GM12872 (cell line): ENCODE data around the gene INTS12.

Experiments used
- TF ChIP-seq, protein P1 (sequence below): IDR thresholded peaks from 3 replicates; pipeline ENCODE4 v1.5.1; 2011; ENCODE audit warnings: low read depth, mild to moderate bottlenecking, low read length, moderate library complexity; ENCODE audit not compliant: insufficient read depth

The INTS12 gene, protein sequence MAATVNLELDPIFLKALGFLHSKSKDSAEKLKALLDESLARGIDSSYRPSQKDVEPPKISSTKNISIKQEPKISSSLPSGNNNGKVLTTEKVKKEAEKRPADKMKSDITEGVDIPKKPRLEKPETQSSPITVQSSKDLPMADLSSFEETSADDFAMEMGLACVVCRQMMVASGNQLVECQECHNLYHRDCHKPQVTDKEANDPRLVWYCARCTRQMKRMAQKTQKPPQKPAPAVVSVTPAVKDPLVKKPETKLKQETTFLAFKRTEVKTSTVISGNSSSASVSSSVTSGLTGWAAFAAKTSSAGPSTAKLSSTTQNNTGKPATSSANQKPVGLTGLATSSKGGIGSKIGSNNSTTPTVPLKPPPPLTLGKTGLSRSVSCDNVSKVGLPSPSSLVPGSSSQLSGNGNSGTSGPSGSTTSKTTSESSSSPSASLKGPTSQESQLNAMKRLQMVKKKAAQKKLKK

DNA sequence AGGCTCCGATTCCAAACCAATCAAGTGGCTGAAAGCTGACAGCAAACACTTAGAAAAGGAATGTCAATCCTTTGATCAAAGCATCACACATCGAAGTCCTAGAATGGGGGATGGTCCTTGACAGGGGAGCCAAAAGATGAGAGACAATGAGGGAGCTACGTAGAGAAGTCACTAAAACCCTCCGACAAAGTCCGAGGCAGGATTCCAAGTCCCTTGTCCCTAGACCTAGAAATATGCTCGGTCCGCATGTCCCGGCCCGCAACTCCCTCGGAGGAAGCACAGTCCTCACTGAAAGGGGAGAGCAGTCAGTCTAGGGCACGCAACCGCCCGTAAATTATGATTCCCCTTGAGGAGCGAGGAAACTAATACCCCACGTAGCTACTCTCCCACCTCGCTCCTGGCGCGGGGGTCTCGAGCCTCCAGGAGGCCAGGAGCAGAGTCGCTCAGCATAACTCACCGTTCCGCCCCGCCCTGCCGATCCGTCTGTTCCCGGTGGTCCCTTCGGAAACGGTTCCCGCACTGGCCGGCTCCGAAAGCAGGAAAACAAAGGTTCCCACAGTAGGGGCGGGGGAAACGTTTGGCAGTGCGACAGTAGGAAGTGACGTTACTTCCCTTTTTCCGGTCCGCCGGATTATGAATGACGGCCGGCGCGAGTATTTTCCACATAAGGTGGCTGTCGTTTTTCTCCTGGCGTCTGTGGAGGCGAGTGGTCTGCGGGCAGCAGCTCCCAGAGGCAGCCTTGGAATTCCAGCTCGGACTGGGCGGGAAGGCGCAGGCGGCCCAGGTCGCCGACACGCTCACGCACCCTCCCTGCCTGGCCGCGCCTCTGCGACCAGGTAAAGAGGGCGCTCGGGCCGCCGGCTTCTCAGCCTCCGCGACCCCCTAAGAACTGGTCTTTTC lies at the start of gene INTS12, which contains the start of gene GSTCD:
TSS of gene INTS12 (minus strand) at position 509 of the 900 bp plus-strand sequence. CDS start 8,684 bp downstream, outside the sequence.
TSS of gene GSTCD (plus strand) at position 604 of the 900 bp plus-strand sequence. CDS start 8,830 bp downstream, outside the sequence.
- TF ChIP-seq, protein P1, sequence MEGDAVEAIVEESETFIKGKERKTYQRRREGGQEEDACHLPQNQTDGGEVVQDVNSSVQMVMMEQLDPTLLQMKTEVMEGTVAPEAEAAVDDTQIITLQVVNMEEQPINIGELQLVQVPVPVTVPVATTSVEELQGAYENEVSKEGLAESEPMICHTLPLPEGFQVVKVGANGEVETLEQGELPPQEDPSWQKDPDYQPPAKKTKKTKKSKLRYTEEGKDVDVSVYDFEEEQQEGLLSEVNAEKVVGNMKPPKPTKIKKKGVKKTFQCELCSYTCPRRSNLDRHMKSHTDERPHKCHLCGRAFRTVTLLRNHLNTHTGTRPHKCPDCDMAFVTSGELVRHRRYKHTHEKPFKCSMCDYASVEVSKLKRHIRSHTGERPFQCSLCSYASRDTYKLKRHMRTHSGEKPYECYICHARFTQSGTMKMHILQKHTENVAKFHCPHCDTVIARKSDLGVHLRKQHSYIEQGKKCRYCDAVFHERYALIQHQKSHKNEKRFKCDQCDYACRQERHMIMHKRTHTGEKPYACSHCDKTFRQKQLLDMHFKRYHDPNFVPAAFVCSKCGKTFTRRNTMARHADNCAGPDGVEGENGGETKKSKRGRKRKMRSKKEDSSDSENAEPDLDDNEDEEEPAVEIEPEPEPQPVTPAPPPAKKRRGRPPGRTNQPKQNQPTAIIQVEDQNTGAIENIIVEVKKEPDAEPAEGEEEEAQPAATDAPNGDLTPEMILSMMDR = no peak

DNA sequence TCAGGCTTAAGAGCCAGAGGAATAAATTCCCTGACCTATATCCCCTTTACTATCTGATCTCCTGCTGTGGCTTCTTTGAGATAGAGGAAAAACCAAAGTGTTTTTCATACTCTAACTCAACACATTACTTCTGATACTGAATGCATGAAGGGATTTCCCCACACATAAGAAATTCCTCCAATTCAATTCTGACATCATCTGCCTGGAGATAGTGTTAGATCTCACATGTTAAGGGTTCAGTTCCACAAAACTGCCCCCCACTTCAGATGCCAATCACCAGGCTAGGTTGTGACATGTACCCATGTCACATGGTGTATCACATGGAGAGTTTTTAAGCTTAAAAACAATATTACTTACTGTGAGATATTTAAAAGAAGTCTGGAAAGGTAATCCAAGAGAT lies 46.9 kb upstream of the INTS12 start:
- TF ChIP-seq, protein P1 = no peak

DNA sequence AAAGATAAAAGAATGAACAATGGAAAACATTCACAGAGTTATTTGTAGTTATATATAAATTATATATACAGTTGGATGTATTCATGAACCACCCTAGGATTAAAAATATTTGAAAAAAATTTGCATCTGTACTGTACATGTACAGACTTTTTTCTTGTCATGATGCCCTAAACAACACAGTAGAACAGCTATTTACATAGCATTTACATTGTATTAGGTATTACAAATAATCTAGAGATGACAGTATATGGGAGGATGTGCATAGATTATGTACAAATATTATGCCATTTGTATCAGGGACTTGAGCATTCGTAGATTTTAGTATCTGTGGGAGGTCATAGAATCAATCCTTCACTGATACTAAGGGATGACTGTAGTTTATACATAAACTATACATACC lies 44.9 kb upstream of the INTS12 start:
- TF ChIP-seq, protein P1 = no peak

DNA sequence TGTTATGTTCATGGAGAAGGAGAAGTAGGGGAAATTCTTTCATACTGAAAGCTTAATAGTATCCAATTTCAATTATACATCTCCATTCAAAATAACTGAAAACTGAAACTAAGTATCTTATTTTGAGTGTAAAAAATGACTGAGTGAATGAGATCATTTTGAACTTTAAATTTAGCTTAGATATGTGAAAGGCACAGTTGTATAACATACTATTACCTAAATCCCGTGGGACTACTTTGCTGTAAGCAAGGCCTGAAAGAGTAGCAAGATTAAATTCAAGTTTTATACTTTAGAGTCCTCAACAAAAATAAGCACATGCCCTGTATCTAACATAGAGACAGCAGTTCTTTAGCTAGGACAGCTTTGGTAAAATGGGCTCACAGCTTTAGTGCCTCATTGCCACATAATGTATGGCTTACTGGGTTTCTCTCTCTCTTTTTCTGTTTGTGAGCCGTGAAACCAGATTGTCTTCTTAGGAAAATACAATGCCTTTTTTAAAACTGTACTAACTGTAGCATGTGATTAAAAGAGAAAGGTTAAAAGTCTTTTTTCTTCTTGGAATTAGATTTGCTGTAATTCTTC lies 43.3 kb upstream of the INTS12 start:
- TF ChIP-seq, protein P1 = no peak

DNA sequence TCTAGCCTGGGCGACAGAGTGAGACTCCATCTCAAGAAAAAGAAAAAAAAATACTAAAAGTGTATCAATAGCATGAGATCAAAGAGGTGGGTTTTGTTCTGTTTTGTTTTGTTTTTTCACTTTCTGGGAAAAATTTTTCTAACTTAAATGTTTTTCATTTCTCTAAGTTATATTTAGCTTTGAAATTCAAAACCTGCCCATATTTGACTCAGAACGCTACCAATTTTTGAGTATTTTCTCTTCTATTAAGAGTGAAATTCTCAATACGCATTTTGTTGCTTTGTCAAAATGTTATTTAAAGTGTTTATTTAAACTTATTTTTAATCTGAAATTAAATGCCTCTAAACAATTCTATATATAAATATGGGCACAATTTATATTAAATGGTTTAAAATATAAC lies 39.7 kb upstream of the INTS12 start:
- TF ChIP-seq, protein P1 = no peak

DNA sequence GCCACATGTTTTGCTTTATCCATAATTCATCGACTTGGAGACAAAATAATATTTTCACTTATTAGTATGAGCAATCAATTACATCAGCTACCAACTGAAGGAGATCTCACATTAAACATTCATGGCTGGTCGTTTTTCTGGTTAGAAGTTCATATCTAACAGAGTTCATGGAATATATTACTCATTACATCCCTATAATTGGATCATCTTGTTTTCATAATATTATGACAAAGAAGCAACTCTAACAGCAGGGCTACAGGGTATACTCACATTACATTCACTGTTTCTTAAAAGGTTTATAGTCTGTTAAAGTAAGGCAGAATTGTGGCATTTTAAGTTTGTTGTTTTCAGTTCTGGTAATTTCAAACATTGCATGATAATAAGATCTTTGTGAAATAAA lies 33.1 kb upstream of the INTS12 start:
- TF ChIP-seq, protein P1 = no peak

DNA sequence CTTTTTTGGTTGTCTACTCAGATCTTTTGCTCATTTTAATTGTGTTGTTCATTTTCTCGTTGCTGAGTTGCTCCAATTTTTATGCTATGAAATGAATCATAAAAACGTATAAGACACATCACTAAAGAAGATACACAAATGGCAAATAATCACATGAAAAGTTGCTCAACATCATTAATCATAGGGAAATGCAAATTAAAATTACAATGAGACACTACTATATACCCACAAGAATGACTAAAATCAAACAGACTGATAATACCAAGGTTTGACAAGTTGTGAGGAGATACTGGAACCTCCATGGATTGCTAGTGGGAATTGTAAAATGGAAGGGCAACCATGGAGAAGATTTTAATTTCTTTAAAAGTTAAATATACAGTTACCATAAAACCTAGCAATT lies 17.1 kb upstream of the INTS12 start:
- TF ChIP-seq, protein P1 = no peak
